ENCODE results near the gene SC5D.

SC5D gene

DNA sequence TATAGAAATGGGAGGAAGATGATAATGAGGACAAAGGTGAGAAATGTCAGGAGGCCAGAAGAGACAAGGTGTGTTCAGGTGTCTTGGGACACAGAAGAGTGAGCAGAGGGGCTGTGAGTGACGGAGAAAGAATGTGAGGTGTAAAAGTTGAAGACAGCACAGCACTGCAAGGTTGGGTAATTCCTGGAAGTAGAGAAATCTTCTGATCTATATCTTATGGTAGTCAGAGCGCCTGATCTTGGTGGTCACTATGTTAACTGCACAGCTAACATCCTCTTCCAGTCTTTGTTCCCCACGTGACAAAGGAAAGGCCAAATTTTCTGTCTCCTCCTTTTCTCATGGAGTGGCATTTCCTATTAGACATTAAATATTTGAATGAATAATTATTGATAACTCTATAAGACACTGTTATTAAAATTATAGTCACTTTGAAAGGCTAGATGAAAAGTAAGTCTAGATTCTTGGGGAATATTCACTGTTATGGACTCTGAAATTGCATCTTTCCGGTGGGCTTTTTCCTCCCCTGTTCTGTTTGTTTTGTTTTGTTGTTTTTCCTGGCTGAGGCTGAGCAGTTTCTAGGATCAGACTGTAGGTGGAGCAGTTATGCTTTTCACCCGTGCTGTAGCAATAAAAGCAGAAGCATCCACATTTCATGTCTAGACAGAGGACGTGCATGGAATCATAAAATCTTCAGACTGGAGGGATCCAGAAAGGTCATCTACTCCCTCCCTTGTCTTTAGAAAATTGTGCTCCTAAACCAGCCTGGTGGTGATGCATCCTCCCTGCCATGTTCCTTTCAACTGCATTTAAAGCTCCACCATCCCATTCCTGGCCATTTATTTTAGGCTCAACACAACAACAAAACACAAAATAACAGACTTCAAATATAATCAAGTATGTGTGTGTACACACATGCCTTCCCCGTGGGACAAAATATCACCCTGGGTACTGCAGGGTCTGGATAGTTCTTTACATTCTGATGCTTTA lies 26.6 kb downstream of the SC5D start:
- no peak overlapping the region for H3K4me3 ChIP-seq (ENCODE audit: low read depth, low read length)
- TF ChIP-seq, protein P1, sequence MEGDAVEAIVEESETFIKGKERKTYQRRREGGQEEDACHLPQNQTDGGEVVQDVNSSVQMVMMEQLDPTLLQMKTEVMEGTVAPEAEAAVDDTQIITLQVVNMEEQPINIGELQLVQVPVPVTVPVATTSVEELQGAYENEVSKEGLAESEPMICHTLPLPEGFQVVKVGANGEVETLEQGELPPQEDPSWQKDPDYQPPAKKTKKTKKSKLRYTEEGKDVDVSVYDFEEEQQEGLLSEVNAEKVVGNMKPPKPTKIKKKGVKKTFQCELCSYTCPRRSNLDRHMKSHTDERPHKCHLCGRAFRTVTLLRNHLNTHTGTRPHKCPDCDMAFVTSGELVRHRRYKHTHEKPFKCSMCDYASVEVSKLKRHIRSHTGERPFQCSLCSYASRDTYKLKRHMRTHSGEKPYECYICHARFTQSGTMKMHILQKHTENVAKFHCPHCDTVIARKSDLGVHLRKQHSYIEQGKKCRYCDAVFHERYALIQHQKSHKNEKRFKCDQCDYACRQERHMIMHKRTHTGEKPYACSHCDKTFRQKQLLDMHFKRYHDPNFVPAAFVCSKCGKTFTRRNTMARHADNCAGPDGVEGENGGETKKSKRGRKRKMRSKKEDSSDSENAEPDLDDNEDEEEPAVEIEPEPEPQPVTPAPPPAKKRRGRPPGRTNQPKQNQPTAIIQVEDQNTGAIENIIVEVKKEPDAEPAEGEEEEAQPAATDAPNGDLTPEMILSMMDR (IDR thresholded peaks at IDR 0.05; ENCODE audit: low read depth, low read length), result peak; percentile 66

DNA sequence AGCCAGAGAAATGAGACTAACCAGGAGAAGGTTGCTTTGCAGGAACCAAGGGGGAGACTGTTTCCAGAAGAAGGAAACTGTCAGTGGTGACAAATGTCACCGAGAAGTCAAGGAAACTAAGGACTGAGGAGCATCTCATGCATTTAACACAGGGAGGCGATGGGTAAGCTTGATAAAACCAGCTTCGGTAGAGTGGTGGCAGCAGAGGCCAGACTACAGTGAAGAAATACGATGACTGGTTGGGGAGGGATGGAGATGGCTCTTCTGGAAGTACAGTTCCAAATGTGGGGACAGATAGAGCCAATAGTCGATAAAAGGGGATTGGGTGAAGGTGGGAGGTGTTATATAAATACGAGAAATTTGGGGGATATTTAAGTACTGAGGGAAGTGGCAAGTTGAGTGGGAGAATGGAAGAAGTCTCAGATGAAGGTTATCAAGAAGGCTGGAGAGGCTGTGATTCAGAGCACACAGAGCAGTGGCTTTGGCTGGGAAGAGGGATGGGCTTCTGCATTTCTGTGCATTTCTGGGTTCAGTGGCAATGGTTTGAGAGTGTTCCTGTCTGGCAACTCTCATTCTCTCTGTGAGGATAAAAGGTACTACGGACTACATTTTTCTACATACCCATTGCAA lies 29.2 kb downstream of the SC5D start:
- H3K4me3 ChIP-seq (ENCODE audit: low read depth, low read length), result no peak overlapping the region
- TF ChIP-seq, protein P1 (IDR thresholded peaks at IDR 0.05; ENCODE audit: low read depth, low read length), result no peak

DNA sequence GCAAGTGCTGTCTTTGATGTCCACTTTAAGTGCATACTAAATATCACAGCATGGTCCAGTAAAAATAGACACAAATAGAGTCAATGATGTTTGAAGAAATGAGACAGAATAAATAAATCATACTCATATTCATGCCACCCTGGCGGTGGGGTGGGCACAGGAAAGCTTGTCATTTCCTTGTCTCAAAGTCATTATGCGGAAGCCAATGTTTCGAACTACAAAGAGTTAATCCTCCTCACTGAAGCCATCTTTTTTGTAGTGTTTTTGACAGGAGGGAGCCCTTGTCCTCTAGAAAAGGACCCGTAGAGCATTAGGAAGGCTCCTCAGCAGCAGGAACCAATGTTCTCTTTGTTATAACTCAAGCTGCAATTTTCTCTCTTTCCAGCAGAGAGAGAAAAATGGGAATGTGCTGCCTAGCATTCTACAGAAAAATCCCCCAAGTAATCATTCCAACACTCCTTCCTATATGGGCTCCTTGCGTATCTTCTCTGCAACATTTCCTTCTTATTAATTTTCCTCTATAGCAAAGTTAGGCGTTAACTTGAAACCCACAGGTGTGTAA lies 30.6 kb downstream of the SC5D start:
- H3K4me3 ChIP-seq (ENCODE audit: low read depth, low read length), result no peak overlapping the region
- TF ChIP-seq, protein P1 (IDR thresholded peaks at IDR 0.05; ENCODE audit: low read depth, low read length), result no peak

DNA sequence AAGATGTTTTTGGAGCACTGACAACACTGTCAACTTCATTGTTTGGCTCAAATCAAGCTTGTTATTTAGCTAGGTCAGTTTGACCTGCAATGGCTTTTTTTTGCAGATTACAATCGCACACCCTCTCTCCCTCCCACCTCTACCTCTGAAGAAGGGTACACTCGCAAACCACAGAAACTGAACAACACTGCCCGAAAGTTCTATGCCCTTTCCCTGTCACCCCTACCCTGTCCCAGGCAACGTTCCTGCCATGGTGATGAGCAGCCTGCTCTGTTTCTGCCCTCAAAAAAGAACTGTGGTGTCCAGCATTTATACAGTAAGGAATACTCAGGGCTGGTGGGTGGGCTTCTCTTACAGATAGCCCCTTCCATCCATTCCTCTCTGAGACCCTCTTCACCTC lies 33.7 kb downstream of the SC5D start:
- TF ChIP-seq, protein P1 (IDR thresholded peaks at IDR 0.05; ENCODE audit: low read depth, low read length), result no peak
- H3K4me3 ChIP-seq (ENCODE audit: low read depth, low read length), result no peak overlapping the region

DNA sequence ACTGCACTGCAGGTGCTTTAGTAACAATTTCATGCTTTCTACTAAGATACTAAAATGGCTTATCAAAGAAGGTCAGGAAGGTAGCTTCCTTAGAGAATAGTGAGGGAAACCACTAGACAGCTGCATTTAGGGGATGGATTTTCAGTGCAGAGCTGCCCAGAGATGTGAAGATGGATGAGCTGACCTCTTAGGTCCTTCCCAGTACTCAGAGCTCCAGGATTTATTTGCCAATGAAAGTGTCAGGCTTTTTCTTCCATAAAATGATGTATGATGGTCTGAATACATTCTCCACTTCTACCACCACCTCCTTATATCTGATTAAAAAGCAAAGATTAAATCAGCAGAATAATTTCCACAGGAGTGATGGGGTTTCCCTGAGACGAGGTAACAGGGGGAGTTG lies 35.0 kb downstream of the SC5D start:
- TF ChIP-seq, protein P1 (IDR thresholded peaks at IDR 0.05; ENCODE audit: low read depth, low read length), result no peak
- no peak overlapping the region for H3K4me3 ChIP-seq (ENCODE audit: low read depth, low read length)

DNA sequence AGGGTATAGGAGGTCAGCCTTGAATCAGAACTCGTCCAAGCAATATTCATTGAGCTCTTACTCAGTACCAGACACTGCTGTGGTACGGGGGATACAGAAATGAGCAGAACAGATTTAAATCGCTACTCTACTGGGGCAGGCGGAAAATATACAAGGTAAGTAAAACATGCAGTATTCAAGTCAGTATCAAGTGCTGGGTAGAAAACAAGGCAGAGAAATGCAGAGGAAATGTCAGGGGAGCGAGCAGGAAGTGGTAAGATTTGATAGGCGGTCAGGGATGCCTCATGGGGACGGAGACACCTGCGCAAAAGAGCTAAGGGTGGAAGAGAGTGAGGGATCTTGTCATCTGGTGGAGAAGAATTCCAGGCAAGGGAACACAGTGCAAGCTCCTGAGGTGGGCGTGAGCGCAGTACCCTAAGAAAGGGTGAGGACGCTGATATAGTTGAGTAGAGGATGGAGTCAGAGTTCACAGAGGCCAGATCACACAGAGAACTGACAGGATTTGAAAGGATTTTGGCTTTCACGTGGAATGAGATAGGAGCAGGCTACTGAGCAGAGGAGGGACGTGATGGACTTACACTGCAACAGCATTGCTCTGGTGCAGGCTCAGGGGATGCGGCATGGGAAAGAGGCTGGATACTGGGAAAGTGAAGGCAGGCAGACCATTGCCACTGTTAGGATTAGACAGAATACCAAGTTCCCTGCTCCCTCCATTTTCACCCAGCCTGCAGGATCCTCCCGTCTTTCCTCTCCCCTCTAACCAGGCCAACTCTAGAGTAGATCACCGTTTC lies 35.8 kb downstream of the SC5D start:
- no peak overlapping the region for H3K4me3 ChIP-seq (ENCODE audit: low read depth, low read length)

More for the DNA sequence above, 35.8 kb downstream of the SC5D start:
- TF ChIP-seq, protein P1 (IDR thresholded peaks at IDR 0.05; ENCODE audit: low read depth, low read length), result no peak

All from WI38 (cell line).